Bronchial epithelial cell (primary cell): ENCODE data around the gene GLOD4. TPM values are rescaled to one million over a fixed set of nuclear protein-coding genes. Genes with fewer than 3 reads are reported as not detected.
"Not testable (repeated sequence)": the region's sequence is repeated elsewhere in the genome, so short reads cannot be mapped to it uniquely, and the experiment has no call there.

Source experiments
- DNase-seq: peaks from one replicate; pipeline ENCODE4 v3.0.0-alpha.2; 2010; ENCODE audit warnings: low read depth
- FAIRE-seq: peaks from 2 replicates; lab custom pipeline; 2011; peaks lifted over from hg19 to GRCh38; lab: Jason Lieb, UNC
- H3K27me3 ChIP-seq: 2 replicates; pipeline ENCODE4 v1.5.1; 2011; ENCODE audit warnings: low read length; ENCODE audit not compliant: control insufficient read depth, insufficient read depth
- H3K36me3 ChIP-seq: 2 replicates; pipeline ENCODE4 v1.5.1; 2011; ENCODE audit warnings: low read length; ENCODE audit not compliant: control insufficient read depth, insufficient read depth
- H3K4me3 ChIP-seq: 2 replicates; pipeline ENCODE4 v1.5.1; 2011; ENCODE audit warnings: mild to moderate bottlenecking, low read depth, low read length, control low read depth
- CTCF ChIP-seq: IDR thresholded peaks from 2 replicates; pipeline ENCODE4 v1.5.1; 2011; ENCODE audit warnings: mild to moderate bottlenecking, moderate library complexity, low read length, control low read depth, inconsistent platforms; ENCODE audit not compliant: insufficient read depth, severe bottlenecking
- total RNA-seq: library from RNA; depleted of rRNA; stranded (reverse); fragments of >200 nt; gene quantifications from 2 replicates; pipeline ENCODE4 v1.2.1, GENCODE V29; 2014

Gene GLOD4
- total RNA-seq, 1 donor from 2014 or later: 93.2 TPM

- H3K36me3 ChIP-seq: peaks cover under 1% of the 10 kb centered on the region
- TF ChIP-seq CTCF: no peak
- FAIRE-seq: no peak
- no peak overlapping the region for H3K4me3 ChIP-seq
- DNase-seq: no peak
- no peaks in the 10 kb centered on the region for H3K27me3 ChIP-seq
Observed at GRCh38 chr17:753418-753817, 28.7 kb downstream of the GLOD4 start.

GRCh38 chr17:752620-753219 is 29.4 kb downstream of the GLOD4 start:
- FAIRE-seq (no peak), DNase-seq (no peak)
- peaks cover 1% of the 10 kb centered on the region for H3K36me3 ChIP-seq
- no peaks in the 10 kb centered on the region for H3K27me3 ChIP-seq
- peak overlapping the region; percentile 73 for H3K4me3 ChIP-seq
- TF ChIP-seq CTCF: no peak

- H3K4me3 ChIP-seq: peak within 1 kb of the TSS; percentile 73
- peak; percentile 100 for TF ChIP-seq CTCF
- H3K27me3 ChIP-seq: no peaks in the 10 kb centered on the region
- no peak for FAIRE-seq
- peaks cover 5% of the 10 kb centered on the region for H3K36me3 ChIP-seq
- DNase-seq: peak; percentile 64
Observed at GRCh38 chr17:752002-752619, 30.0 kb downstream of the GLOD4 start, which contains the start of gene GEMIN4. TSS of gene GEMIN4 (minus strand) at chr17:752264. CDS start at chr17:752142, 122 bp downstream.

GRCh38 chr17:751269-752001 is 30.6 kb downstream of the GLOD4 start:
- peak; percentile 28 for DNase-seq
- Histone ChIP-seq H3K27me3 (no peaks in the 10 kb centered on the region), H3K4me3 (peak overlapping the region; percentile 73), H3K36me3 (peaks cover 12% of the 10 kb centered on the region)
- no peak for FAIRE-seq
- TF ChIP-seq CTCF: no peak

GRCh38 chr17:750431-751037 is 31.5 kb downstream of the GLOD4 start:
- Histone ChIP-seq H3K4me3 (peak overlapping the region; percentile 73), H3K36me3 (peaks cover 17% of the 10 kb centered on the region), H3K27me3 (no peaks in the 10 kb centered on the region)
- no peak for TF ChIP-seq CTCF
- FAIRE-seq (no peak), DNase-seq (peak; percentile 35)

GRCh38 chr17:749359-749758 is 32.7 kb downstream of the GLOD4 start:
- peaks cover 26% of the 10 kb centered on the region for H3K36me3 ChIP-seq
- H3K27me3 ChIP-seq, H3K4me3 ChIP-seq, DNase-seq: not testable (repeated sequence)
- FAIRE-seq: peak; percentile 70

- peaks cover 28% of the 10 kb centered on the region for H3K36me3 ChIP-seq
- DNase-seq, H3K4me3 ChIP-seq, FAIRE-seq, H3K27me3 ChIP-seq: not testable (repeated sequence)
Observed at GRCh38 chr17:748604-749003, 33.5 kb downstream of the GLOD4 start.
